GF-D8 (cell line): Measurements from ENCODE around the gene AKT1.
"Not testable (repeated sequence)": the region's sequence is repeated elsewhere in the genome, so short reads cannot be mapped to it uniquely, and the experiment has no call there.

Experiments used
- DNase-seq: peaks from one replicate; lab custom pipeline; 2025; lab: John Stamatoyannopoulos, UW

The AKT1 gene

DNA sequence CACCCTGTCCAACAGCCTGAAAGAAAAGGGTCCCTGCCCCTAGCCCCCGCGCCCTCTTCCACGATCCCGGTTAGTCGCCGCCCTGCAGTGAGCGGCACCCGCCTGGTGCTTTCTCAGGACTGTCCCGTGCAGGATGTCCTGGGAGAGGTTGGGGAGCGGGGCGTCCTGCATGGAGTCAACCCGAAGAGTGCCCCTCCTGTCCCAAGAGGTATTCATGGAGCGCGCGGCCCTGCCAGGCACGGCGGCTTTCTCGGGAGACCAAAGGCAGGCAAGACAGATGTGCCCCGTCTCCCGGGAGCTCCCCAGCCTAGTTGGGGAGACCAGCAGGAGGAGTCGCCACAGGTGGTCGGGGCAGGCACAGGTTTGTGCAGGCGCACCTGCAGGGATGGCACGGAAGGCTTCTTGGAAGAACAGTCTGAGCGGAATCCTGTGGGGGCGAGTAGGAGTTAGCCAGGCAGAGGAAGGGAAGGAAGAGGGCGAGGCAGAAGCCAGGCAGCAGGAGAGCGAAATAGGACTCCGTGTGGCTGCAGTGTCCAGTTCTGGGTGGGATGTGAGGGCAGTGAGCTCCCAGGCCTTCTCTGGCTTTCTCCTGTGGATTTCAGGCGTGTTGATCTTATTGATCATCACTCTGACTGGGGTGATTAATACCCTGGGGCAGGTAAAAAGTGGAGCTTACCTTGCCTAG, 41.9 kb downstream of the AKT1 start:
- no peak for DNase-seq

DNA sequence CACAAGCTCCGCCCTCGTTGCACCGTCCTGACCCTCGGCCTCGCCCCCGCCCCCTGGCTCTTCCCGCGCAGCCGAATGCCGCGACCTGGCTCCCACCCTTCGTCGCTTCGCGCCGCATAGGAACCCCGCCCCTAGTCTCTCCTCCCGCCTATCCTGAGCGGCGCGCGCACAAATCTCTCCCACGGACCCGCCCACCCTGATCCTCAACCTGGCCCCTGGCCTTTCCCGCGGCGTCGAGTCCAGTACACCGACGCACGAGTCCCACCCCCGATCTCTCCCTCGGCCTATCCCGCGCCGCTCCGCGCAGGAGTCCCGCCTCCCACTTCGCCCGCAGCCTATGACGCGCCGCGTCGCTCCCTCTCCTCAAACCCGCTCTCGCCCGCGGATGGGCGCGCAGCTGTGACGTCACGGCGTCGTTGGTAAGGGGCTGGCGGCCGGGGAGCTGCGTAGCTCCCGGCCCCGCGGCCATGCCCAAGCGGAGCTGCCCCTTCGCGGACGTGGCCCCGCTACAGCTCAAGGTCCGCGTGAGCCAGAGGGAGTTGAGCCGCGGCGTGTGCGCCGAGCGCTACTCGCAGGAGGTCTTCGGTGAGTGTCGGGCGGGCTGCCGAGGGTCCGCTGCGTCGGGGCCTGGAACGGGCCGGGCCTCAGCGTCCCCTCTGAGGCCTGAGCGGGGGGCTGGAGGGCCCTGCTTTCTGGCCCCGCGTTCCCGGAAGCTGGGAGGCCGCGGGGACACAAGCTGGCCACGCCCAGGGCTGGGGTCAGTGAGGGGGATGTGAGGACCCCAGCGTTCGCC, 42.6 kb downstream of the AKT1 start, which contains the start of gene SIVA1:
TSS of gene SIVA1 (plus strand) at position 413 of the 793 bp plus-strand sequence. CDS start at position 468, 55 bp downstream.
- DNase-seq, result peak; percentile 91

DNA sequence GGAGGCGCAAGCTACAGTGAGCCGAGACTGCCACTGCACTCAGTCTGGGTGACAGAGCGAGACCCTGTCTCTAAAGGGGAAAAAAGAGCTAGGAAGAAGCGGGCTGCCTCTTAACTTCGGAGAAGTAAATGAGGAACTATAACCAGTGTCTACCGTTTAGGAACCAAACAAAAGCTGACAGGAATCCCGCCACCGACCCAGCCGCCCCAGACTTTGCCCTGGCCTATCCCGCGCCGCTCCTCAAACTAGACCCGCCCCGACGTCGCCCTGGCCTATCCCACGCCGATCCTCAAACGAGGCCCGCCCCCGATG, 43.2 kb downstream of the AKT1 start:
- DNase-seq, result no peak

DNA sequence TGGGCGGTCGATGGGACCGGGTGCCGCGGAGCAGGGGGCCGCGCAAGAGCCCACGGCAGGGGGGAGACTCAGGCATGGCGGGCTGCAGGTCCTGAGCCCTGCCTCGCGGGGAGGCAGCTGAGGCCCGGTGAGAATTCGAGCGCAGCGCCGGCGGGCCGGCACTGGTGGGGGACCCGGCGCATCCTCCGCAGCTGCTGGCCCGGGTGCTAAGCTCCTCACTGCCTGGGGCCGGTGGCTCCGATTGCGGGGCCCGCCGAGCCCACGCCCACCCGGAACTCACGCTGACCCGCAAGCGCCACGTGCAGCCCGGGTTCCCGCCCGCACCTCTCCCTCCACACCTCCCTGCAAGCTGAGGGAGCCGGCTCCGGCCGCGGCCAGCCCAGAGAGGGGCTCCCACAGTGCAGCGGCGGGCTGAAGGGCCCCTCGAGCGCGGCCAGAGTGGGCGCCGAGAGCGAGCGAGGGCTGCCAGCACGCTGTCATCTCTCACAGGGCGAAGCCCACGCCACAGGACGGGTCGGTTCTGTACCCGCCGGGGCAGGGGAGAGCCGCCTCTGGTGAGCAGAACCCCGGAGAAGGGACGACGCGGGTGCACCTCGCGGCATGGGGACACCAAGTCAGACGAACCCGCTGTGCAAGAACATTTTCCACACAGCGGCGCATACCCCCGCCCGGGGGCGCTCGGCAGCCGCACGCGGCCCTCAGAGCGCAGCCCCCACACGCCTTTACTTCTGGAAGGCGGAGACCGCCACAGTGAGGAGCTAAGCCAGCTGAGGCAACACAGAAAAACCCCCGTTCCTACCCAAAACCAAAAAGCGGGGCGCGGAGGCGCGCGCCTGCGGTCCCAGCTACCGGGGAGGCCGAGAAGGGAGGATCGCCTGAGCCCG, 43.8 kb downstream of the AKT1 start:
- no peak for DNase-seq

DNA sequence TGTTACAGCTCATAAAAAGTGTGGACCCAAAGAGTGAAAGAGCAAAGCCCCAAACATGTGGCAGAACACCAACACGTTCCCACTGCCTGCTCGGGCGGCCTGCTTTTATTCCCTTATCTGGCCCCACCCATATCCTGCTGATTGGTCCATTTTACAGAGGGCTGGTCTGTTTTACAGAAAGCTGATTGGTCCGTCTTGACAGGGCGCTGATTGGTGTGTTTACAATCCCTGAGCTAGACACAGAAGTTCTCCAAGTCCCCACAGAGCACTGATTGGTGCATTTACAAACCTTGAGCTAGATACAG, 44.8 kb downstream of the AKT1 start:
- not testable (repeated sequence) for DNase-seq

DNA sequence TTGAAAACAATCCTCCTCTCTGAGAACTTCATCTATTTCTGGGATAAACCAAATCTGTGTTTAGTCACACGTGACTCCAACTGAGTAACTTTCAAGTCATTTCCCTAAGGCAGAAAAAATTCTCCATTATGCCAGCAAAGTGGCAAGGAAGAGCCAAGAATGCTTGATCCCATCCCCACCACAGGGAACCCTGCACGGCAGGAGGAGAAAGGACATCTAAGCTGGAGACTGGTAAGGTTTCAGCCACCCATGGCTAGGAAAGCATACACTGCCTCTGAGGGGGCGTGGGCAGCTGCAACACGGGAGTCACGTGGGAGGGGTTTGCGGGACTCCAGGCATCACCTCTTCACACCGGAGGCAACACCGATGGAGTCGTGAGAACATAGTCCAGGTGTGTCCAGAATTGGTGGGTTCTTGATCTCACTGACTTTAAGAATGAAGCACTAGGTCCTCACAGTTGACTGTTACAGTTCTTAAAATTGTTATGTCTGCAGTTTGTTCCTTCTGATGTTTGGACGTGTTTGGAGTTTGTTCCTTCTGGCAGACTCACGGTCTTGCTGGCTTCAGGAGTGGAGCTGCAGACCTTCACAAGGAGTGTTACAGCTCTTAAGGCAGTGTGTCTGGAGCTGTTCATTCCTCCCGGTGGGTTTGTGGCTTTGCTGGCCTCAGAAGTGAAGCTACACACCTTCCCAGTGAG, 45.3 kb downstream of the AKT1 start:
- no peak for DNase-seq

DNA sequence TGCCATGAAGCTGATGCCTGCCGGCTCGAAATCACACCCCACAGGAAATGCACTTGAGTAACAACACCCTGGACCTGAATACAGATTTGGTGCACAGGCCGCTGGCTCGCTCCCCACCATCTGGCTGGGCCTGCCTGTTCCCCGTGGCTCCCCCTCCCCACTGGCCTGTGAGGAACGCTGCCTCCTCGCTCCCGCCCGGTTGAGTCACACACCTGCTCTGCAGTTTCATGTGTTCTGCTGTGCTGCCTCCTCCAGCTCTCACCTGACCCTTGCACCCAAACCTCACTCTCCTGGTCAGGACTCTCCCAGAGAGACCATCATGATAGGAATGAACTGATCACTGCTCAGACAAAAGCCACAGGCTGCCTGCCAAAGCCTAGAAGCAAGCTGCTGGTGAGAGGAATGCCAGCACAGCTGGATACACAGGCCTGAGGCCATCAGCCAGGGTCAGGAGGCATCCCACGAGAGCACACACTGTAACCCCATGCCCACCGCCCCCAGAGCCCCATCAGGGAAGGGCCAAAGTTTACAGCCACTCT, 46.4 kb downstream of the AKT1 start:
- no peak for DNase-seq

DNA sequence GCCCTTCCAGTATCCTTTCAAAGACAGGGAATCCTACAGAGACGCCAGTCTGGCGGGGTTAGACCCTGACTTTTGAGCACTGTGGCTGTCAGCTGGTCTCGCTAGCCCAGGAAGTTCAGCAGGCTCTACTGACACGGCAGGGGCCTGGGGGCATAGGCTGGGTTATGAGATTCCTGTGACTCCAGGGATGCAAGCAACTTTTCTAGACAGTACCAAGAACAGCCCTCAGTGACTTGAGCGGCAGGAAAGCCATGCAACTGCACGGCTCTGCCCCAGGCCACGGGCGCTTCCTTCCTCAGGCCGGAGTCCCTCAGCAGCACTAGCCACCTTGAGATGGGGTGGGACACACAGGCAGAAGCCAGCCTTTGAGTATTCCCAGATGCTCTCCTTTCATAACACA, 47.7 kb downstream of the AKT1 start:
- DNase-seq, result no peak

DNA sequence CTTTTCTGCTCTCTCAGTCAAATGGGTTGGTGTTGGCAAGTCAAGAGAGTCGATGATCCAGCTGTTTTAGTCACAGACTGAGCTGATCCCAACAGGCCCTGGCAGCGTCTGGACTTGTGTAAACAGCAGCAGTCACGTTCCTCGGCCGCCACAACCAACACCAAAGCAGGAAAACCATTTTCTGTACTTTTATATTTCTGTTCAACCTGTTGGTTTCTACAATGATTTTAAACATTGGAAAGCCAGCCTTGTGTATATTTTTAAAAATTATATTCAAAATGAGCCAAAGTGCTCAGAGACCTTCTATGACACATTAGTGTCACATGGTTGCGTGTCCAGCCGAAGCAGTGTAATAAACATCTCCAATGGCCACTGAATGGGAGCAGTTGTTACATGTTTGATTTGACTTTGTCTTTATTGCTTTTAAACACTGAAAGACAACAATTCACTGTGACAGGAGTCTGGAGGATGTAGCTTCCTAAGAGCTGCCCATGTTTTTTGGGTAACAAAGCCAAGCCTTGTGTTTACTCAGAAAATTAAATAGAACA, 48.5 kb downstream of the AKT1 start:
- DNase-seq, result no peak

DNA sequence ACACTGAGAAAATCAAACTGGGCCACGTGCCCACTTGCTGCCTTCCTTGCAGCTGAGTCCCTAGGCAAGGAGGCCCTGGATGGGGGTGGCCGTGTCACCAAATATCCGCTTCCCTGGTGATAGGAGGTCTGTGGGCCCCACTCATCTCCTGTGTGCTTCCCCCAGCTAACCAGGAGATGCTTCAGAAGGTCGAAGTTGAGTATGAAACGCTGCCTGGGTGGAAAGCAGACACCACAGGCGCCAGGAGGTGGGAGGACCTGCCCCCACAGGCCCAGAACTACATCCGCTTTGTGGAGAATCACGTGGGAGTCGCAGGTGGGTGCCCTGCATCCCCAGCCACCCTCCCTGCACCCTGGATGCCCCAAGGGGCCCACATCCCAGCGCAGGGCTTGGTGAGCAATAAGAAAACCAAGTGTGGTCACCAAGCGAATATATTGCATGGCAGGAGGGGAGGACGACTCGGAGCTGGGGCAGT, 49.4 kb downstream of the AKT1 start:
- no peak for DNase-seq

DNA sequence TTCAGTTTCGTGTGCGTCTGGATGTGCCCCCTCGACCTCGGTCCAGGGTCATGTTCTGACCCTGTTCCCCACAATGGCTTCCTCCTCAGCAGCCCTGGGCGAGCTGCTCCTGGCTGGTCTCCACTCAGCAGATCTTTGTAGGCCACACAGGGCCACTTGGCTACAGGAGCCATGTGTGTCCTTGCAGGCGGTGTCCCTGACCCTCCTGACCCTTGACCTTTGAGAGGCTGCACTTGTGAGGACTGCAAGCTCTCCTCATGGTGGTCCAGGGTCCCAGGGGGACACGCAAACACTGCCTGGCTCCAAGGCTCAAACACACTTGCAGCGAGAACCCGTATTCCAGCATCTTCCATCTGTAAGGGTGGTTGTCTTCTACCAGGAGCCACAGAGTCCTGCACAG, 50.1 kb downstream of the AKT1 start:
- no peak for DNase-seq

DNA sequence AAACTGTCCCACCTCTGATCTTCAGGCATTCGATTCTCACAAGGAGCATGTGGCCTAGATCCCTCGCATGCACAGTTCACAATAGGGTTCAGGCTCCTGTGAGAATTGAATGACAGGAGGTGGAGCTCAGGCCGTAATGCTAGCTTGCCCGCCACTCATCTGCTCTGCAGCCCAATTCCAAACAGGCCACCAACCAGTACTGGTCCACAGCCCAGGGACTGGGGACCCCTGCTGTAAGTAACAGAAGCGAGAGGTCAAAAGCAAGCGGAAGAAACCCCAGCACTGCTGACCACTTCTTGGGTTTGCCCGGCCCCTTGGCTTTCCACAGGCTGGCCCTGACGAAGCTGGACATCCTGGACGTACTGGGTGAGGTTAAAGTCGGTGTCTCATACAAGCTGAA, 51.1 kb downstream of the AKT1 start:
- no peak for DNase-seq

DNA sequence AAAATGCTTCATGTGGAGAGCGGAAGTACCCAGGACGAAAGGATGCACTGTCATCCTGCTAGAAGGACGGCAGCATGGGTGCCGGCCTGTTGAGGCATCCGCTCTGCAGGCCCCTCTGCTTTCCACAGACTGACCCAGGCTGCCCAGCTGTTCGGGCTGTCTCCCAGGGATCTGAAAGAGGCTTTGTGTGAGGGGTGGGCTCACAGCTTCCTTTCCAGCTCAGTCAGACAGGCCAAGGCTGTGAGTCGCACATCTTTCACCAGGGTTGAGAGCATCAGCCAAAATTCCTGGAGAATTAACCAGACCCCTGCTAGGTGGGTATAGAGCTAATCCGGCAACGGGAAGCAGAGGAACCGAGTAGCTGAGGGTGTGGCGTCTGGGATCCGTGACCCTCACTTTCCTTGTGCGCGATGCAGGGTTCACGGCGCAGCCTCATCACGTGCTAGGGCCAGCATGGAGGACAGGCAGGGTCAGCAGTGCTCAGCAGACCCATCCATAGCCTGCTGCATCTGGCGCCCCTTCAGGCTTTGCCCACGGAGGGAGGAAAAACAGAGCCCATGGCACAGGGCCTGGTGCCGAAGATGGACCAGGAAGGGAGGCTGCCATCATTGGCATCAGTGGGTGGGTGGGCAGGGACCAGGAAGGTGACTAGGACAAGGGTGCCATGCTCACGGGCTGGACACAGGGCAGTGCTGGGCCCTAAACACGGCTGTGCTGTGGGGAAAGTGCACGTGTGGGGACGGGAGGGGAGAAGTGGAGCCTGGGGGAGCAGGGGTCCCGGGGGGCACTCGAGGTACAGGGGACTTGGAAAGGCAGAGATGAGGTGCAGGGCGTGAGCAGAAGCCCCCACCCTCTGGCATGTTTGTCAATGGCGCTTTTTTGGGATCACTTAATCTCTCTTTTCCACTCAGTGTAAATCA, 51.8 kb downstream of the AKT1 start:
- DNase-seq, result no peak

DNA sequence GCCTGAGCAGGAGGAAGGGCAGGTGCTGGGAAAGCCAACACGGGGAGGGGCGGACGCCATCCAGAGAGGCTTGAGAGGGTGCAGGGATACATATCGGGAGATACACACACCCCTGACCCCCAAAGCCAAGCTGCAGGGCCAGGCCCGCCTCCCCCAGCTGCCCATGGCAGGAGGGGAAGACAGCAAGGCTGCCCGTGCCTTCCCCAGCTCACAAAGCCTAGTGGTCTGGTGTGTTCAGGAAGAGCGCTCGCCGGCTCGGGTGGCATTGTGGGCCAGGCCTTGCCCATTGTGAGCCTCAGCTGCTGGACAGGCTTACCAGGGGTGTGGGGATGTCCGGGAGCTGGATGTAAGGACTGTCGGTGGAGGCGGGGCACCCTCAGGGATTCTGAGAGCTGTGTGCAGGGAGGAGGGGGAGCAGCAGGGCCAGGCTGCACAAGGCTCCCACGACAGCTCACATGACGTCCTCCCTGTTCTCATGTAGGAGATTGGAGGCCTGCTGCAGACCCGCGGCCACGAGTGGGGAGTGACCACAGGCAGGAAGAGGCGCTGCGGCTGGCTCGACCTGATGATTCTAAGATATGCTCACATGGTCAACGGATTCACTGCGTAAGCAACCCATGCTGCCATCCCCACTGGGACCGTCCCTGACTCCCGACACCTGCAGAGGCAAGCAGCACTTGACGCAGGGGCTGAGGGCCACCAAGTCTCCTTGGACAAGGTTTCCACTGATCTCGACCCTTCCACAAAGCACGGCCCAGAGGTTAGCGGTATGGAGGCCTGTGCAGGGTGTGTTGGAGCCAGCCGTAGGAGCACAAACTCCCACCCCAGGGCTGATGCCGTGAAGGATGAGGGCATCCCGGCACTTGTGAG, 52.7 kb downstream of the AKT1 start:
- no peak for DNase-seq

DNA sequence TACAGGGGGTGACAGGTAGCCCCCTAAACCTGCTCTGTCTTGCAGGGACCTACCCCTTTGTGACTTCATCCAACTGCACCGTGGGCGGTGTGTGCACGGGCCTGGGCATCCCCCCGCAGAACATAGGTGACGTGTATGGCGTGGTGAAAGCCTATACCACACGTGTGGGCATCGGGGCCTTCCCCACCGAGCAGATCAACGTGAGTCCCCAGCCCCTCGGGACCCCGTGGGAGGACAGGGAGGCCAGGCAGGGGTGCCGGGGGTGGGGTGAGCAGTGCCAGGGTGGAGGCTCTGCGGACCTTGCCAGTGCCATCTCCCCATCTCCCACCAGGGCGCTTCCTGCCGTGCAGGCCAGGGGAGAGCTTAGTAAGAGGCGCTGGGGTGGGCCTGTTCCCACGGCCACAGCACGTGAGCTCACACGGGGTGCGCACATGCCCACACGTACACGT, 53.7 kb downstream of the AKT1 start:
- DNase-seq, result no peak

DNA sequence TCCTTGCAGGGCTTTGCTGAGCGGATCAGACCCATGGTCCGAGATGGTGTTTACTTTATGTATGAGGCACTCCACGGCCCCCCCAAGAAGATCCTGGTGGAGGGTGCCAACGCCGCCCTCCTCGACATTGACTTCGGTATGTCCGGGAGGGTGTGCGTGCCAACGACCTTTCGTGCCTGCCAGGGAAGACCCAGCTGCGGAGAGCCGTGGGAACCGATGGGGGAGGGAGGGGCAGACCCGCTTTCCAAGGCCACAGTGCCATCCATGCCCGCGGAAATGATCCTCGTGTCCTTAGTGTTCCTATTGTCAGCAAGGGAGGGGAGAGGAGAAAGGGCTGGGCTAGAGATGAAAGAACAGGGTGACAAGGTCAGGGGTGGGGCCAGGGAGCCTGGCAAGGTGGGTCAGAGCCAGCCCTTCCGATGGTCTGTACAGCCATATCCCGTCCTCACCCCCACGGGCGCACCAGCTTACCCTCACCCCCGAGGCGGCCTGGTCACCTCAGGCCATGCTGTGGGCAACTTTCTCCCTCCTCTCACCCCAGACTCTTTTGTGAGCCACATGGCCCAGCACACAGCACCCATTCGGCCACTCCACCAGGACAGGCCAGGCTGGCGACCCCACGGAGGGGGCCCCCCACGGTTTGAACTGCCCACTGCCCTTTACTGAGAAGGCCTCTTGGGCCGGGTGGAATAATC, 54.3 kb downstream of the AKT1 start:
- DNase-seq, result no peak

DNA sequence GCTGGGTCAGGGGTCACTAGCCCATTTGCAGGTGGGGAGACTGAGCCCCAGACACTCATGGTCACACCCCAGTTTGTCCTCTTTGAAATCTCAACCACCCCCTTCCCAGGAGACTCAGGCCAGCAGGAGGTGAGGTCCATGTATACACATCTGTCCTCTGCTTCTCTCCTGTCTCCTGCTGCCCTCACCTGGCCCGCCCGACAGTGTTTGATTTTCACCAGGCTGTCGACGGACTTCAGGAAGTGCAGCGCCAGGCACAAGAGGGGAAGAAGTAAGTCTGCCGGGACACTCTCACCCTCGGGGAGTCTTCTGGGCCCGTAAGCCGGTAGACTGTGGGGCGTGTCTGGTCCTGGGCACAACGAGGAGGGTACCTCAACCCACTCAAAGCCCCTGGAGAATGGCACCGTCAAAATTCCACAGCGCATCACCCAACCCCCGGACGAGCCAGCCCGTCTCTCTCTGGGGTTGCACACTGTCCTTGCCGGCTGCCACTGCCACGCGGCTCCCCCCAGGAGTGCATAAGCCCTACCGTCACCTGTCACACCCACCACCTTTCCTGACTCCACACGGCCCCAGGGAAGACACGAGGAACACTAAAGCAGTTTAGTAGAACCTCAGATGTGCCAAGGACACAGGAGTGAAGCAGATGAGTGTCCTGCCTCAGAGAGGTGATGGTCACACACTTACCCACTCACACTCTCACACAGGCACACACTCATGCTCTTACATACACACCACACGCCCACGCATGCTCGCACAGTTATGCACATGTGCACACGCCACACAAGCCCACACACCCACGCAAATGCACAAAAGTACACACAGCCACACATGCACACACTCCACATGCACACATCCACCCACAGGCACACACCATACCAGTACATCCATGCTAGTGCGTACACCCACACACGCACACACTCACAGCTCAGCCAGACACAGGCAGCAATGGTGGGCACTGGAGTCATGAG, 55.7 kb downstream of the AKT1 start:
- DNase-seq, result no peak

DNA sequence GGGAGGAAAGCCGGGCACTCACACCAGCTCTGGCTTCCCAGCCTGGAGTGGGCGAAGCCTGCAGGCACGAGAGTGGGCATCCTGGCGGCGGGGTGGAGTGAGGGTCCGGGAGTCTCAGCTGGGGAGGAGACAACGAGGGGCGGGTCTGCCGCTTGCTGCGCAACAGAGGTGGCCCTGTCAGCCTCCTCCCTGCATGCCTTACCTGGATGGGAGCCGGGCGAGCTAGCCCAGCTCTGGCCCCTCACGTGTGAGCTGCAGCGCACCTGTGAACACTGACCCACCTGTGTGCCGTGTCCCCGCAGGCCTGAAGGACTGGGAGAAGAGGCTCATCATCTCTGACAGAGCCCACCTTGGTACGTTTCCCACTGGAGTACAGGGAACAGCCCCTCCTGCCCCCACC, 56.5 kb downstream of the AKT1 start:
- no peak for DNase-seq
